Pancreas (tissue), 10 donors: ENCODE results near the gene GAD2. TPM values are rescaled to one million over a fixed set of nuclear protein-coding genes. Genes with fewer than 3 reads are reported as not detected.

Experiments used
- ATAC-seq, 4 donors: fragments of 200-7000 bp; cut with Tn5 transposase; one replicate each; pipeline versions ENCODE4 v1.8.0 to v1.9.1; 2020; ENCODE audit warnings: mild to moderate bottlenecking in 4 of 4, moderate library complexity in 4 of 4
- DNase-seq, 6 donors: peaks; one replicate each; pipeline ENCODE4 v3.0.0-alpha.2; 2020
- FAIRE-seq: peaks from 2 replicates; lab custom pipeline; 2012; peaks lifted over from hg19 to GRCh38; lab: Jason Lieb, UNC
- H3K27ac ChIP-seq, 4 donors: fragments of 200-600 bp; sonication (generic); 1 replicate in 3 of 4; 2 replicates in 1 of 4; pipeline versions ENCODE4 v1.5.0 to v1.8.0; 2020
- H3K27me3 ChIP-seq, 4 donors: fragments of 200-600 bp; one replicate each; pipeline ENCODE4 v1.8.0; 2021
- H3K36me3 ChIP-seq, 3 donors: fragments of 200-600 bp; sonication (generic) in 1 of 3; one replicate each; pipeline versions ENCODE4 v1.5.0 to v1.8.0; 2020 to 2021
- H3K4me1 ChIP-seq, 3 donors: fragments of 200-600 bp; one replicate each; pipeline ENCODE4 v1.8.0; 2021
- H3K4me3 ChIP-seq, 4 donors: fragments of 200-600 bp; sonication (generic) in 2 of 4; one replicate each; pipeline versions ENCODE4 v1.5.0 to v1.8.0; 2020 to 2021
- H3K9me3 ChIP-seq, 4 donors: fragments of 200-600 bp; one replicate each; pipeline ENCODE4 v1.8.0; 2021
- CTCF ChIP-seq, 4 donors: fragments of 200-600 bp; sonication (generic) in 3 of 4; IDR thresholded peaks; one replicate each; pipeline versions ENCODE4 v1.5.0 to v1.8.0; 2021; ENCODE audit warnings: antibody characterized with exemption in 4 of 4
- WGBS, 2 donors: extraction: QIAGEN DNeasy Blood & Tissue Kit; methylation state at CpG; one replicate each; pipeline ENCODE4 v1.1.7; 2013; 5-methylcytosine and 5-hydroxymethylcytosine counted together
- intact Hi-C, 3 donors: fragments of 100-400 bp; cut with DNase I; formaldehyde crosslinking; loops; one replicate each; pipeline versions ENCODE4 v1.11.1 to v1.14.2; 2022
- polyA plus RNA-seq, 2 donors: library from polyadenylated mRNA; stranded (reverse); fragments of 200-250 nt; gene quantifications; one replicate each; pipeline ENCODE4 v1.2.3, GENCODE V29; 2013
- total RNA-seq, 6 donors: library from RNA; stranded (reverse); fragmentation: NEBNext Ultra II Directional in 4 of 6; extraction: Animal tissue kit (Norgen Biotek cat#: 25700) in 4 of 6; gene quantifications; one replicate each; pipeline versions ENCODE4 v1.2.1 to v1.2.4, GENCODE V29; 2021 to 2023
- donor health status: healthy with polysubstance abuse.
- donor health status: DM: no; HTN: no; CAD: no; lungs with moderate emphysema.
- donor health status: DM: no; HTN: no; CAD: no.
- donor health status: control.
- donor health status: control.
- donor health status: Bipolar disorder and iron deficiency.
- donor health status: DM: yes; HTN: yes; CAD: no.
- donor health status: DM: no; HTN: no; CAD: no.
- donor health status: DM: no; HTN: no; CAD: no.
- donor health status: DM: yes; HTN: yes; CAD: no.

The GAD2 gene
- total and polyA plus RNA-seq, 8 donors: 1.9 to 64.7 (median 8.6) TPM

- peaks cover 0 to 3% (median 0%) of the 10 kb centered on the region in 3 donors for H3K4me1 ChIP-seq
- DNase-seq (no peak), ATAC-seq (no peak), FAIRE-seq (no peak)
- H3K36me3 ChIP-seq: no peaks in the 10 kb centered on the region
- no peak for TF ChIP-seq CTCF (IDR thresholded peaks at IDR 0.05)
- WGBS, 2 donors: 34 to 60% methylated on average over 1 of the region's 1 CpG
- H3K9me3 ChIP-seq: no peaks in the 10 kb centered on the region
- no peak overlapping the region for H3K4me3 ChIP-seq
- intact Hi-C loops: no loop called here
- no peak overlapping the region for H3K27ac ChIP-seq
- H3K27me3 ChIP-seq: peaks cover 3 to 59% (median 12%) of the 10 kb centered on the region in 4 donors
These were observed 3.1 kb downstream of the GAD2 start for GRCh38 chr10:26219676-26220075.

DNA sequence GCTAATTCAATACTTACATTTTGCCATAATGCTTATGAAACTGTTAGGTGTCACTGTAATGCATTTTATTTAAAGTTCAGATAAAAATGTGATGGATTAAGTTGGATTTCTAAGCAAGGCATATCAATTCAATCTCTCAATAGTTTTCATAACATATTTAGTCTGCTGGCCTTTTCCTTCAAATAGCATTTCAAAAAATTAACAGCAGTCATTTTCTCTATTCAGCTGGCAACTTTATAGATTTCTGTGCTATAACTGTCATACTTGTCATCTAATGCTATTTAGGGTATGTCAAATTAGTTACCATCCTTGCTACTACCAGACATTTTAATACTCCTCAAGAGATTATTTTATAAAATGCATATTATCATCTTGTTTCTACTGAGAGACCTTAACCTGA lies 4.3 kb downstream of the GAD2 start:
- Histone ChIP-seq H3K27ac (no peak overlapping the region), H3K9me3 (no peaks in the 10 kb centered on the region), H3K36me3 (no peaks in the 10 kb centered on the region), H3K4me1 (peaks cover 0 to 3% (median 0%) of the 10 kb centered on the region in 3 donors), H3K27me3 (peaks cover 3 to 53% (median 12%) of the 10 kb centered on the region in 4 donors), H3K4me3 (no peak overlapping the region)
- intact Hi-C loops: no loop called here
- no peak for DNase-seq
- FAIRE-seq: no peak
- TF ChIP-seq CTCF (IDR thresholded peaks at IDR 0.05): no peak
- ATAC-seq: no peak

DNA sequence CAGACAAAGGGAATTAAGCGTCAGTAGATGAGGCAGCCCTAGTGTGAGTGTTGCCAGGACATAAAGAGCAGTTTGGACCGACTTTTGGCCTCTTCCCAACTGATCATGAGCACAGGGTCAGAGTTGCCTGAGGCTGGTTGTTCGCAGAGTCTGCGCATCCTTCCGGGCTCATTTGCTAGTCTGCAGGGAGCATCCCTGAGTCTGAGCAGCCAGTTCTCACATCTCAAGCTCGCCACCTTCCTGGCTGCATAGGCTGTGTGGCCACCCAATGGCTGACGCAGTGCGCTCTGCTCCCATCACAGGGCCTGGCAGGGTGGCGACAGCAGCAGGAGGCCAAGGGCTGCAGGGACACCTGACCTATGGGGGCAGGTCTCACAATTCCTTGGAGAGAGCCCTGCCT lies 5.0 kb downstream of the GAD2 start:
- Histone ChIP-seq H3K27ac (no peak overlapping the region), H3K36me3 (no peaks in the 10 kb centered on the region), H3K4me1 (peaks cover 0 to 3% (median 0%) of the 10 kb centered on the region in 3 donors), H3K27me3 (peaks cover 1 to 52% (median 12%) of the 10 kb centered on the region in 4 donors), H3K9me3 (no peaks in the 10 kb centered on the region), H3K4me3 (no peak overlapping the region)
- no peak for TF ChIP-seq CTCF (IDR thresholded peaks at IDR 0.05)
- ATAC-seq: peak in 2 of 4 donors; percentile 9 to 36
- FAIRE-seq: no peak
- WGBS, 2 donors: 23 to 33% methylated on average over 9 of the region's 9 CpGs
- no peak for DNase-seq
- intact Hi-C loops: no loop called here

- ATAC-seq (no peak), DNase-seq (no peak), FAIRE-seq (no peak)
- peaks cover 0 to 49% (median 11%) of the 10 kb centered on the region in 4 donors for H3K27me3 ChIP-seq
- H3K4me1 ChIP-seq: peaks cover 0 to 3% (median 0%) of the 10 kb centered on the region in 3 donors
- H3K27ac ChIP-seq: no peak overlapping the region
- no peaks in the 10 kb centered on the region for H3K36me3 ChIP-seq
- intact Hi-C loops: no loop called here
- TF ChIP-seq CTCF (IDR thresholded peaks at IDR 0.05): no peak
- 8 to 9% methylated on average over 3 of the region's 3 CpGs for WGBS, 2 donors
- no peak overlapping the region for H3K4me3 ChIP-seq
- H3K9me3 ChIP-seq: no peaks in the 10 kb centered on the region
These were observed 6.0 kb downstream of the GAD2 start for GRCh38 chr10:26222563-26222962.

GRCh38 chr10:26225322-26225721 lies 8.7 kb downstream of the GAD2 start:
- peak in 3 of 4 donors; percentile 11 to 58 (median 49) for ATAC-seq
- intact Hi-C loops: no loop called here
- H3K4me1 ChIP-seq: no peaks in the 10 kb centered on the region
- no peak for DNase-seq
- 29 to 35% methylated on average over 4 of the region's 4 CpGs for WGBS, 2 donors
- TF ChIP-seq CTCF (IDR thresholded peaks at IDR 0.05): no peak
- no peaks in the 10 kb centered on the region for H3K9me3 ChIP-seq
- FAIRE-seq: no peak
- H3K27me3 ChIP-seq: peaks cover 0 to 24% (median 2%) of the 10 kb centered on the region in 4 donors
- no peak overlapping the region for H3K27ac ChIP-seq
- H3K36me3 ChIP-seq: no peaks in the 10 kb centered on the region
- no peak overlapping the region for H3K4me3 ChIP-seq
